Activated CD4-positive, alpha-beta T cell treated with anti-CD3 and anti-CD28 coated beads, Interleukin-2, amount 10 ng/mL, durations not matched to agents 24 days and 14 days (primary cell): ENCODE measurements around the gene SPATA2L. TPM values are rescaled to one million over a fixed set of nuclear protein-coding genes. Genes with fewer than 3 reads are reported as not detected.

Source experiments
- DNase-seq: peaks from one replicate; pipeline ENCODE4 v3.0.0; 2022
- H3K27ac Mint-ChIP-seq: one replicate; pipeline ENCODE4 v1.8.0; 2022; ENCODE audit warnings: mild to moderate bottlenecking, mixed read lengths
- H3K27me3 Mint-ChIP-seq: one replicate; pipeline ENCODE4 v1.8.0; 2022; ENCODE audit warnings: mixed read lengths
- H3K36me3 Mint-ChIP-seq: one replicate; pipeline ENCODE4 v1.8.0; 2022; ENCODE audit warnings: low read depth, mild to moderate bottlenecking, mixed read lengths
- H3K4me1 Mint-ChIP-seq: one replicate; pipeline ENCODE4 v1.8.0; 2021; ENCODE audit warnings: mixed read lengths
- H3K4me3 Mint-ChIP-seq: one replicate; pipeline ENCODE4 v1.8.0; 2022; ENCODE audit warnings: mild to moderate bottlenecking, moderate library complexity, mixed read lengths
- H3K9me3 Mint-ChIP-seq: one replicate; pipeline ENCODE4 v1.8.0; 2021; ENCODE audit warnings: mixed read lengths
- intact Hi-C: fragments of 100-400 bp; cut with micrococcal nuclease; formaldehyde crosslinking; loops from one replicate; pipeline ENCODE4 v1.15.1; 2023
- total RNA-seq: library from RNA; stranded (reverse); gene quantifications from 2 replicates; pipeline ENCODE4 v1.2.3, GENCODE V29; 2022

Gene SPATA2L
- total RNA-seq, 1 donor from 2014 or later: 12.8 TPM

GRCh38 chr16:89736554-89736953 is 35.0 kb upstream of the SPATA2L start:
- Mint-ChIP-seq H3K36me3 (peaks cover 77% of the 10 kb centered on the region), H3K4me3 (peak overlapping the region; percentile 44), H3K27ac (peak overlapping the region; percentile 51), H3K27me3 (no peaks in the 10 kb centered on the region), H3K9me3 (no peaks in the 10 kb centered on the region), H3K4me1 (peaks cover 22% of the 10 kb centered on the region)
- intact Hi-C loops: no loop called here
- no peak for DNase-seq

GRCh38 chr16:89733792-89734191 is 32.3 kb upstream of the SPATA2L start:
- H3K9me3 Mint-ChIP-seq: no peaks in the 10 kb centered on the region

GRCh38 chr16:89733322-89733721 is 31.8 kb upstream of the SPATA2L start:
- no peak overlapping the region for H3K4me3 Mint-ChIP-seq
- H3K27me3 Mint-ChIP-seq: no peaks in the 10 kb centered on the region
- DNase-seq: no peak
- peaks cover 74% of the 10 kb centered on the region for H3K36me3 Mint-ChIP-seq
- no peaks in the 10 kb centered on the region for H3K9me3 Mint-ChIP-seq
- peaks cover 25% of the 10 kb centered on the region for H3K4me1 Mint-ChIP-seq
- intact Hi-C loops: no loop called here
- H3K27ac Mint-ChIP-seq: no peak overlapping the region

More at GRCh38 chr16:89733792-89734191, 32.3 kb upstream of the SPATA2L start:
- H3K27me3 Mint-ChIP-seq: no peaks in the 10 kb centered on the region
- H3K4me3 Mint-ChIP-seq: no peak overlapping the region
- H3K27ac Mint-ChIP-seq: no peak overlapping the region
- H3K36me3 Mint-ChIP-seq: peaks cover 76% of the 10 kb centered on the region
- H3K4me1 Mint-ChIP-seq: peaks cover 27% of the 10 kb centered on the region
- no peak for DNase-seq
- intact Hi-C loops: no loop called here

GRCh38 chr16:89732918-89733242 is 31.4 kb upstream of the SPATA2L start:
- Mint-ChIP-seq H3K27me3 (no peaks in the 10 kb centered on the region), H3K9me3 (no peaks in the 10 kb centered on the region), H3K27ac (no peak overlapping the region), H3K36me3 (peaks cover 71% of the 10 kb centered on the region), H3K4me1 (peaks cover 24% of the 10 kb centered on the region), H3K4me3 (no peak overlapping the region)
- no peak for DNase-seq
- intact Hi-C loops: no loop called here

- no peaks in the 10 kb centered on the region for H3K9me3 Mint-ChIP-seq
- H3K4me1 Mint-ChIP-seq: peaks cover 18% of the 10 kb centered on the region
- peak overlapping the region; percentile 12 for H3K27ac Mint-ChIP-seq
- intact Hi-C loops: no loop called here
- H3K27me3 Mint-ChIP-seq: no peaks in the 10 kb centered on the region
- no peak overlapping the region for H3K4me3 Mint-ChIP-seq
- peaks cover 70% of the 10 kb centered on the region for H3K36me3 Mint-ChIP-seq
- DNase-seq: no peak
Measured at GRCh38 chr16:89732142-89732917, 30.8 kb upstream of the SPATA2L start.

GRCh38 chr16:89730610-89731234 is 29.2 kb upstream of the SPATA2L start:
- Mint-ChIP-seq H3K9me3 (no peaks in the 10 kb centered on the region), H3K4me3 (no peak overlapping the region), H3K27me3 (no peaks in the 10 kb centered on the region), H3K36me3 (peaks cover 67% of the 10 kb centered on the region), H3K4me1 (peaks cover 16% of the 10 kb centered on the region), H3K27ac (no peak overlapping the region)
- DNase-seq: no peak
- intact Hi-C loops: no loop called here

- no peak overlapping the region for H3K27ac Mint-ChIP-seq
- no peaks in the 10 kb centered on the region for H3K9me3 Mint-ChIP-seq
- H3K4me3 Mint-ChIP-seq: no peak overlapping the region
- H3K36me3 Mint-ChIP-seq: peaks cover 61% of the 10 kb centered on the region
- DNase-seq: no peak
- H3K27me3 Mint-ChIP-seq: no peaks in the 10 kb centered on the region
- intact Hi-C loops: no loop called here
- peaks cover 14% of the 10 kb centered on the region for H3K4me1 Mint-ChIP-seq
Measured at GRCh38 chr16:89729863-89730593, 28.5 kb upstream of the SPATA2L start.

- H3K4me1 Mint-ChIP-seq: peaks cover 14% of the 10 kb centered on the region
- no peak overlapping the region for H3K27ac Mint-ChIP-seq
- H3K9me3 Mint-ChIP-seq: no peaks in the 10 kb centered on the region
- H3K36me3 Mint-ChIP-seq: peaks cover 57% of the 10 kb centered on the region
- no peaks in the 10 kb centered on the region for H3K27me3 Mint-ChIP-seq
- H3K4me3 Mint-ChIP-seq: no peak overlapping the region
- no peak for DNase-seq
- intact Hi-C loops: no loop called here
Measured at GRCh38 chr16:89729293-89729692, 27.8 kb upstream of the SPATA2L start.

GRCh38 chr16:89727406-89728120 is 26.1 kb upstream of the SPATA2L start:
- Mint-ChIP-seq H3K27me3 (no peaks in the 10 kb centered on the region), H3K4me1 (peaks cover 28% of the 10 kb centered on the region), H3K36me3 (peaks cover 56% of the 10 kb centered on the region), H3K27ac (no peak overlapping the region), H3K4me3 (peak overlapping the region; percentile 1), H3K9me3 (no peaks in the 10 kb centered on the region)
- DNase-seq: no peak
- intact Hi-C loops: no loop called here

GRCh38 chr16:89723279-89724250 is 22.1 kb upstream of the SPATA2L start:
- DNase-seq: peak; percentile 95
- Mint-ChIP-seq H3K4me3 (peak overlapping the region; percentile 90), H3K27ac (peak overlapping the region; percentile 92), H3K27me3 (no peaks in the 10 kb centered on the region), H3K9me3 (no peaks in the 10 kb centered on the region), H3K4me1 (peaks cover 38% of the 10 kb centered on the region), H3K36me3 (peaks cover 32% of the 10 kb centered on the region)
- intact Hi-C loops: loop anchor here (2.0 to 5.0 kb wide), 4 partner anchors 94 to 476 kb away; partner anchors contain the start of genes FANCA and TUBB3

GRCh38 chr16:89722392-89723278 is 21.1 kb upstream of the SPATA2L start:
- H3K9me3 Mint-ChIP-seq: no peaks in the 10 kb centered on the region
- peak; percentile 93 for DNase-seq
- H3K36me3 Mint-ChIP-seq: peaks cover 37% of the 10 kb centered on the region
- H3K4me1 Mint-ChIP-seq: peaks cover 41% of the 10 kb centered on the region
- H3K27me3 Mint-ChIP-seq: no peaks in the 10 kb centered on the region
- H3K4me3 Mint-ChIP-seq: peak overlapping the region; percentile 90
- peak overlapping the region; percentile 92 for H3K27ac Mint-ChIP-seq
- intact Hi-C loops: loop anchor here (2.0 to 5.0 kb wide), 4 partner anchors 95 to 475 kb away; partner anchors contain the start of genes FANCA and TUBB3
